LNCAP (cell line): ENCODE results near the gene SLC34A1.

Experiments
- TF ChIP-seq, protein P1 (sequence below): fragments of 450-650 bp; IDR thresholded peaks from 2 replicates; pipeline ENCODE4 v1.5.1; 2017; ENCODE audit warnings: mild to moderate bottlenecking

Gene SLC34A1

DNA sequence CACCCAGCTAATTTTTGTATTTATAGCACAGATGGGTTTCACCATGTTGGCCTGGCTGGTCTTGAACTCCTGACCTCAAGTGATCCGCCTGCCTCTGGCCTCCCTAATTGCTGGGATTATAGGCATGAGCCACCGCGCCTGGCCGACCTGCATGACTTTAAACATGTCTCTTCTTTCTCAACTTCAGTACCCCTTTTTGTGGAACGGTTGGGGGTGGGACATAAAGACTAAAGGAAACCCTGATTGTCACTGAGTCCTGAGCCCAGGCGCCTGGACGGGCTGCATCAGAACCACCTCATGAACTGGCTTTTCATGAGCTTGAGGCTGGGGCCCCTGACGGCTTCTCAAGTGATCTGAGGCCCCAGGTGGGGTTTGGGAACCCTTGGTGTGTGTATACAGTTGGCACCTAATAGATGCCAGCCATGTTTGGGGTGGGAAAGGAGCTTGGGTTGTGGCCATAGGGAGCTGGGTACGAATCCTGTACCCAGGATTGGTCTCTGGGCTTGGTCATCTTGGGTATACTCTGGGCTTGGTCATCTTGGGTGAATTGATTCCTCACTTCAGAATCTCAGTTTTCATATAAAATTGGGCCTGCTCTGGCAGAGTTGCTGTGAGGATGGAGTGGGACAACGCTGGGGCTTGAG, 44.5 kb downstream of the SLC34A1 start:
- TF ChIP-seq, protein P1, sequence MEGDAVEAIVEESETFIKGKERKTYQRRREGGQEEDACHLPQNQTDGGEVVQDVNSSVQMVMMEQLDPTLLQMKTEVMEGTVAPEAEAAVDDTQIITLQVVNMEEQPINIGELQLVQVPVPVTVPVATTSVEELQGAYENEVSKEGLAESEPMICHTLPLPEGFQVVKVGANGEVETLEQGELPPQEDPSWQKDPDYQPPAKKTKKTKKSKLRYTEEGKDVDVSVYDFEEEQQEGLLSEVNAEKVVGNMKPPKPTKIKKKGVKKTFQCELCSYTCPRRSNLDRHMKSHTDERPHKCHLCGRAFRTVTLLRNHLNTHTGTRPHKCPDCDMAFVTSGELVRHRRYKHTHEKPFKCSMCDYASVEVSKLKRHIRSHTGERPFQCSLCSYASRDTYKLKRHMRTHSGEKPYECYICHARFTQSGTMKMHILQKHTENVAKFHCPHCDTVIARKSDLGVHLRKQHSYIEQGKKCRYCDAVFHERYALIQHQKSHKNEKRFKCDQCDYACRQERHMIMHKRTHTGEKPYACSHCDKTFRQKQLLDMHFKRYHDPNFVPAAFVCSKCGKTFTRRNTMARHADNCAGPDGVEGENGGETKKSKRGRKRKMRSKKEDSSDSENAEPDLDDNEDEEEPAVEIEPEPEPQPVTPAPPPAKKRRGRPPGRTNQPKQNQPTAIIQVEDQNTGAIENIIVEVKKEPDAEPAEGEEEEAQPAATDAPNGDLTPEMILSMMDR, result no peak

DNA sequence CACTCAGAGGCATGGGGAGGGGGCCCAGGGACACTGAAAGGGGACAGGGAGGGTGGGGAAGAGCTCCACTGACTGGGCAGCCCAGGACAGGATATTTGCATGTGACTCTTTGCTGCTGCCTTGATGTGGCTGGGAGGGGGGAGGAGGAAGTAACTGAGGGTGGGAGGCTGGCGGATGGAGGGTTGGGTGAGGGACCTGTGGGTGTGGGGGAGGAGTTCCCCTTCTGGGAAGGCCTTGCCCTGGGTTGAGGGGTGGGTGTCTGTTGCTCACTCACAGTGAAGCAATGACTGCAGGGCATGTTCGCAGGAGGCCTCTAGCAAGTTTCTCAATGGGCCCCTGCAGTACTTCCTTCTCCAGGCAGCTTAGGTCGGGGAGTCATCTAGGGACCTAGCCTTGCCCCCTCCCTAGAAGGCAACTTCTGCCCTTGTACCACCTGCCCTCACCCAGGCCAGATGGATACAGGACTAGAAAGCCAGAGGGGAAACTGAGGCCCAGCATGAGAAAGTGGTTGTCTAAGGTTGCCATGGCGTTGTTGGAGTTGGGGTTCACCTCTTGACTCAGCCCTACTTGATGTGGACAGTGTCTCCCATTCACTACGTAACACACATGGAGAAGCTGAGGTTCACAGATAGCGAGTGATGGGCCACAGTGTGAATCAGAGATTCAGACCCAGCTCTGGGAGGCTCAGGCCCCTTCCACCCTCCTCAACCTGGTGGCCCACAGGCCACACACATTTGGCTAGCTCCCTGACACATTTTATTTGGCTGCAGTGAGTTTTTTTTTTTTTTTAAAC, 45.2 kb downstream of the SLC34A1 start:
- TF ChIP-seq, protein P1, result no peak

DNA sequence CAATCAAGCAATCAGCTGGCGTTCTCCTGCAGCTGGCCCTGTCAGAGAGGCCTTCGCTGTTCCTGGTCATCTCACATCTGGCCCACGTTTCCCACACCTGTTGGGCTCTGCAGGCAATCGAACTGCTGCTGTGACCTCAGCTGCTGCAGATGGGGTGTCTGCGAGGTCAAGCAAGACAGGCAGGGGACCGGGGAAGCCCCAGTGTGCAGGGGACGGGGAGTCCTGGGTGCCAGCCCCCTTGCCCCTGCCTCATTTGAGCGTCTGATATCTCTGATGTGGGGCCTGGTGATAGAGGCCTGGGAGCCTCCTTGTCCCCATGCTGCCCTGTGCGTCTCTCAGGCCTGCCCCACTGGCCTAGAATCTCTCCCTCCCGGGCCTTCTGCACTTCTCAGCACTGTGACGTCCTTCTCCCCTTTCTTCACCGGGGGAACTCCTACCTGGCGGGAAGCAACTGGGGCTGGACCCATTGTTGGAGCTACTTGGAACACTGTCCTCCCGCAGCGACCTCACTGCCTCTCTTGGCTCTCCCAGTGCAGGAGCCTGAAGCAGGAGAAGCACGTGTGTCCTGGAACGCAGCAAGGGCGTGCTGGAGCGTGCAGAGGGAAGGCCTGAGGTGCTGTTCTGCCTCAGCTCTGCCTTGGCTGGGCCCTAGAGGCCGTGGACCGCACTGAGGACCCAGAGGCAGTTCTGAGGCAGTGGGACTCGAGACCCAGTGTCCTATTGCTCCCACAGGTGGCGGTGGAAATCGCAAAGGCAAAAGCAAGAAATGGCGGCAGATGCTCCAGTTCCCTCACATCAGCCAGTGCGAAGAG, 46.1 kb downstream of the SLC34A1 start:
- TF ChIP-seq, protein P1, result no peak

DNA sequence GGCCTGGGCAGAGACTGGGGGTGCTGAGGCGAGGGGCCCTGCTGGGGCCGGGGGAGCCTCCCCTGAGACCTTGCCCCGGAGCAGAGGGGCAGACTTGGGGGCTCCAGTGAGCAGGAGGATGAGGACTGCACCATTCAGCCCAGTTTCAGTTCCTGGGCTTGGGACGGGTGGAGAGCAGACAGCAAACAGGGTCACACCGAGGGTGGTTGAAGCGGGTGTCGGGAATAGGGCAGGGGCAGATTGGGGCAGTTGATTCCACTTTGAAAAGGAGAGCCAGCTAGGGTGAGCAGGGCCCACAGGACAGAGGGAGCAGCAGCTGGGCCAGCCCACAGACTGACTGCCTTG, 46.7 kb downstream of the SLC34A1 start:
- TF ChIP-seq, protein P1, result no peak

DNA sequence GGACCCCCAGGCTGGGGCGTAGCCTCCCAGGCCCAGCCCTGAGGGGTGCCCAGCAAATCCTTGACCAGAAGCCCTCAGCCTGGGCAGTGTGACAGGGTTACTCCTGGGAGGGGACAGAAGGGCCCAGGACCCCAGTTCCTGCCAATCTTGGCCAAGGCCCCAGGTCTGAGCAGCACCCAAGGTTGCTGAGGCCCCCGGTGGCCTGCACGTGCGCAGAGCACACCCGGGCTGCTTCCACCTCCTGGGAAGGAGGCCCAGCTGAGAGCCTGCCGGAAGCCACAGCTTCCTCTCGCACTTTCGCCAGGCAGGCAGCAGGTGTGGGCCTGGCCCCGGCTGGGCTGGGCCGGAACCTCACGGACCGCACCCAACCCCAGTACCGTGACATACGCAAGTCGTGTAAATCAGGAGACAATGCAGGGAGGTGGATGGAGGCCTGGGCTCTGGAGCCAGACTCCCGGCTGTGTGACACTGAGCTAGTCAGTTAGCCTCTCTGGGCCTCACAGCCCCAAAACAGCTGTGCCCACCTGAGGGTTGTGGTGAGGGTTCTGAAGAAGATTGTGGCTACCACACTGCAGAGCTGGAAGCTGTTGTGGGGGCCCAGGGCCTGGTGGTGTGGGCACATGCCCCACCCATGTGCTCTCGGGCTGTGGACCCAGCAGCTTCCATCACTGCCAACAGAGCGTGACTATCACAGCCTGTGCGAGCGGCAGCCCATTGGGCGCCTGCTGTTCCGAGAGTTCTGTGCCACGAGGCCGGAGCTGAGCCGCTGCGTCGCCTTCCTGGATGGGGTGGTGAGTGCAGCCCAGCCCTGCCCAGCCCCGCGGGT, 47.3 kb downstream of the SLC34A1 start:
- TF ChIP-seq, protein P1, result no peak

DNA sequence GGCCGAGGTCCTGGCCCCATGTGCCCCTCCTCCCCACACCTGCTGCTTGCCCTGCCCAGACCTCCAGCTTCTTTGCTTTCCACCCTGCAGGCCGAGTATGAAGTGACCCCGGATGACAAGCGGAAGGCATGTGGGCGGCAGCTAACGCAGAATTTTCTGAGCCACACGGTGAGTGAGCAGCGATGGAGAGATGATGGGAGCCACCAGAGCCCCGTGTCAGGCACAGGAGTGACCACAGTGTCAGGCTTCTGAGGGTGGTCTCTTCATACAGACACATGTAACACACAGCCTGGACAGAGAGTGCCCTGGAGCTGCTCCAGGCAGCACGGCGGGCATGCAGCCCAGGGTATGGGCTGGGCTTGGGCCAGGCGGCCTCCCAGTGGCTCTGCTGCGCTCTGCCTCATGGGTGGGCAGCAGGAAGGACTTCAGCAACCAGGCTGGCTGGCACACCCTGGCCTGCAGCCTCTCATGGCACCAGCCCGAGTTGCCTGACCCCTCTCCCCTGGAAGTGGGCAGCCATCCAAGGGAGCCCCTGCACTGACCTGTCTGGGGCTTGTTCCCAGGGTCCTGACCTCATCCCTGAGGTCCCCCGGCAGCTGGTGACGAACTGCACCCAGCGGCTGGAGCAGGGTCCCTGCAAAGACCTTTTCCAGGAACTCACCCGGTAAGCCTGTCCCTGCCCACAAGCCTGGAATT, 48.1 kb downstream of the SLC34A1 start:
- TF ChIP-seq, protein P1, result no peak
